Mucosa of rectum (tissue), 2 donors: Measurements from ENCODE around the gene DNAJC16.

ENCODE experiments used
- H3K27ac ChIP-seq, 2 donors: one replicate each; pipeline ENCODE4 v1.7.0; 2013; ENCODE audit warnings: inconsistent platforms in 2 of 2, low read depth in 2 of 2, low read length in 2 of 2
- H3K27me3 ChIP-seq, 2 donors: one replicate each; pipeline ENCODE4 v1.7.0; 2013; ENCODE audit warnings: low read length in 2 of 2; ENCODE audit not compliant: control insufficient read depth in 2 of 2, insufficient read depth in 2 of 2
- H3K36me3 ChIP-seq, 2 donors: one replicate each; pipeline ENCODE4 v1.7.0; 2013; ENCODE audit warnings: low read length in 2 of 2; ENCODE audit not compliant: control insufficient read depth in 2 of 2, insufficient read depth in 2 of 2
- H3K4me1 ChIP-seq, 2 donors: one replicate each; pipeline ENCODE4 v1.7.0; 2013; ENCODE audit warnings: low read length in 2 of 2, mild to moderate bottlenecking in 1 of 2; ENCODE audit not compliant: control insufficient read depth in 2 of 2, insufficient read depth in 2 of 2
- H3K4me3 ChIP-seq, 2 donors: one replicate each; pipeline ENCODE4 v1.7.0; 2013; ENCODE audit warnings: low read length in 2 of 2
- H3K9ac ChIP-seq, 2 donors: one replicate each; pipeline ENCODE4 v1.7.0; 2013; ENCODE audit warnings: low read length in 2 of 2, low read depth in 1 of 2, mild to moderate bottlenecking in 1 of 2
- H3K9me3 ChIP-seq, 2 donors: one replicate each; pipeline ENCODE4 v1.7.0; 2013; ENCODE audit warnings: low read length in 2 of 2; ENCODE audit not compliant: control insufficient read depth in 2 of 2
- donor health status: healthy.
- donor health status: Normal muscosa, but diverticular disease.

Gene DNAJC16

GRCh38 chr1:15538771-15539170, 12.1 kb downstream of the DNAJC16 start:
- peaks cover 52 to 62% of the 10 kb centered on the region in 2 donors for H3K36me3 ChIP-seq

DNA sequence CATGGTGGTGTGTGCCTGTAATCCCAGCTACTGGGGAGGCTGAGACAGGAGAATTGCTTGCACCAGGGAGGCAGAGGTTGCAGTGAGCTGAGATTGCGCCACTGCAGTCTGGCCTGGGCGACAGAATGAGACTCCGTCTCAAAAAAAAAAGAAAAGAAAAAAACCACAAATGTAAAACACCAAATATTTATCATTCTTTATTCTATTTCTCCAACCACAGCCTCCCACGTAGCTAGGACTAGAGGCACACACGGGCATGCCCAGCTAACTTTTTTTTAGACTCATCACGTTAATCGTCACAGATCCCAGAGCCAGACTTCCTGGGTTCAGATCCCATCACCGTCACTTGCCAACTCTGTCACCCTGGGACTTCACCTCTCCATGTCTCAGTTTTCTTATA, 13.5 kb downstream of the DNAJC16 start:
- H3K9ac ChIP-seq: no peak overlapping the region
- peaks cover 49 to 60% of the 10 kb centered on the region in 2 donors for H3K36me3 ChIP-seq
- H3K4me1 ChIP-seq: no peaks in the 10 kb centered on the region

More at GRCh38 chr1:15538771-15539170, 12.1 kb downstream of the DNAJC16 start:
- Histone ChIP-seq H3K4me3 (no peak overlapping the region), H3K9me3 (no peaks in the 10 kb centered on the region), H3K27ac (no peak overlapping the region), H3K9ac (no peak overlapping the region), H3K27me3 (no peaks in the 10 kb centered on the region), H3K4me1 (no peaks in the 10 kb centered on the region)

DNA sequence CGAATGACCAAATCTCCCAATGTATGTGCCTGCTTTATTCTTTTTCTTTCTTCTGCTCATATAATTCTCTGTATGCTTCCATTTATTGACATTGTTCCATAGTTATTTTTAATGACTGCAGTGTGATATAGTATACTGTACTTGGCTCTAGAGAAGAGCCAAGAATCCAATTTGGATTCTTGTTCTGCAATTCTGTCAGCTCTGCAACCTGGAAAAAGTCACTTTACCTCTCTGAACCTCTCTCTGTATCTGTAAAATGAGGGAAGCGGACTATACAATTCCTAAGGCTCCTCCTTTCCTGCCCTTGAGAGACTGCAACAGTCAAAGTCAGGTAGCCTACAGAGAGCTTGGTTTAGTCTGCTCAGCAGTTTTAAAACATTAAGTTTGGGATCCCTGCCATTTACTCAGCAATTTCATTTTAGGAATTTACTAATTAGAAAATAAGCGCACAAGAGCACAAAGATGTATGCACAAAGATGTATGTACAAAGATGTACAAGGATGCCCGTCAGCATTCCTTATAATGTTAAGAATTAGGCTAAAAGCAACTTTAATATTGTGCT, 14.7 kb downstream of the DNAJC16 start:
- Histone ChIP-seq H3K4me3 (no peak overlapping the region), H3K36me3 (peaks cover 52 to 58% of the 10 kb centered on the region in 2 donors), H3K4me1 (no peaks in the 10 kb centered on the region), H3K9me3 (no peaks in the 10 kb centered on the region), H3K9ac (no peak overlapping the region), H3K27ac (no peak overlapping the region), H3K27me3 (no peaks in the 10 kb centered on the region)

More for the DNA sequence above, 13.5 kb downstream of the DNAJC16 start:
- H3K27ac ChIP-seq: no peak overlapping the region
- H3K9me3 ChIP-seq: no peaks in the 10 kb centered on the region
- no peak overlapping the region for H3K4me3 ChIP-seq
- no peaks in the 10 kb centered on the region for H3K27me3 ChIP-seq

DNA sequence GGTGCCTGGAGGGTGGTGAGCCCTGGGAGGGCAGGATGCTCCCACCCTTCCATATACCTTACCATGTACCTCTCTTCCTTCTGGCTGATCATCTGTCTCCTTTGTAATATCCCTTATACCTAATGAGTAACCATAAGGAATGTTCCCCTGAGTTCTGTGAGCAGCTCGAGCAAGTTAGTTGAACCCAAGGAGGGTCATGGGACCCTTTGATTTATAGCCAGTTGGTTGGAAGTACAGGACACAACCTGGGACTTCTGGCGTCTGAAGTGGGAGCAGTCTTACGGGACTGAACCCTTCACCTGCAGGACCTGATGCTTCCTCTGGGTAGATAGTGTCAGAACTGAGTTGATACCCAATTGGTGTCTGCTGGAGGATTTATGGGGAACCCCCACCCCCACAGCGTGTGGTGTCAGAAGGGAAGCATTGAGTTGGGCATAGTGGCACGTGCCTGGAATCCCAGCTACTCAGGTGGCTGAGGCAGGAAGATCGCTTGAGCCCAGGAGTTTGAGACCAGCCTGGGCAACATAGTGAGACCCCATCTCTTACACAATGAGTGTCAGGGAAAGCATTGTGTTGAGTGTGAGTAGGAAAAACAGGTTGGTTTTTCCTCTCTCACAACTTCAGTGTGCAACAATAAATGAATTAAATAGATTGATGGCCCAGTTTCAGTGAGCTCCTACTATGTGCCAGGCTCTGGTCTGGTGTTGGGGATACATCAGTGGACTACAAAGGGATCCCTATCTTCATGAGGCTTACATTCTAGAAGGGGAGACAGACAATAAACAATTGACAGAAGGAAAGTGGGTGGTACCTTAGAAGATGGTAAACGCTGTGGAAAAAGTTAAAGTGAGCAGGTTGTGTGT, 16.0 kb downstream of the DNAJC16 start:
- H3K9ac ChIP-seq: no peak overlapping the region
- H3K36me3 ChIP-seq: peaks cover 55 to 58% of the 10 kb centered on the region in 2 donors
- no peak overlapping the region for H3K4me3 ChIP-seq
- no peaks in the 10 kb centered on the region for H3K9me3 ChIP-seq
- H3K27ac ChIP-seq: no peak overlapping the region
- H3K27me3 ChIP-seq: no peaks in the 10 kb centered on the region
- no peaks in the 10 kb centered on the region for H3K4me1 ChIP-seq

DNA sequence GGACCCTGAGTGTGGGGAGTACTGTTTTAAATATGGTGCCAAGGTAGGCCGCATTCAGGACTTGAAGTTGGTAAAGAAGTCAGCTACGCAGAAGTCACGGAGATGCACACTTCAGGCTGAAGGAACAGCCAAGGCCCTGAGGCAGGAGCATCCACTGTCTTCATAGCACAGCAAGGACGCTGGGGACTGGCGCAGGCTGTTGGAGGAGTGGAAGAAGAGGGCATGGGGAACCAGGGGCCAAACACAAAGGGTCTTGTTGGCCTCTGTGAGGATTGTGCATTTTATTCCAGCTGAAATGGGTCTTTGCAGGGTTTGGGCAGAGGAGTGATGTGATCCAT, 16.6 kb downstream of the DNAJC16 start:
- H3K4me1 ChIP-seq: no peaks in the 10 kb centered on the region
- H3K9ac ChIP-seq: no peak overlapping the region
- H3K27ac ChIP-seq: no peak overlapping the region
- H3K4me3 ChIP-seq: no peak overlapping the region
- no peaks in the 10 kb centered on the region for H3K27me3 ChIP-seq
- no peaks in the 10 kb centered on the region for H3K9me3 ChIP-seq
- peaks cover 55 to 61% of the 10 kb centered on the region in 2 donors for H3K36me3 ChIP-seq

DNA sequence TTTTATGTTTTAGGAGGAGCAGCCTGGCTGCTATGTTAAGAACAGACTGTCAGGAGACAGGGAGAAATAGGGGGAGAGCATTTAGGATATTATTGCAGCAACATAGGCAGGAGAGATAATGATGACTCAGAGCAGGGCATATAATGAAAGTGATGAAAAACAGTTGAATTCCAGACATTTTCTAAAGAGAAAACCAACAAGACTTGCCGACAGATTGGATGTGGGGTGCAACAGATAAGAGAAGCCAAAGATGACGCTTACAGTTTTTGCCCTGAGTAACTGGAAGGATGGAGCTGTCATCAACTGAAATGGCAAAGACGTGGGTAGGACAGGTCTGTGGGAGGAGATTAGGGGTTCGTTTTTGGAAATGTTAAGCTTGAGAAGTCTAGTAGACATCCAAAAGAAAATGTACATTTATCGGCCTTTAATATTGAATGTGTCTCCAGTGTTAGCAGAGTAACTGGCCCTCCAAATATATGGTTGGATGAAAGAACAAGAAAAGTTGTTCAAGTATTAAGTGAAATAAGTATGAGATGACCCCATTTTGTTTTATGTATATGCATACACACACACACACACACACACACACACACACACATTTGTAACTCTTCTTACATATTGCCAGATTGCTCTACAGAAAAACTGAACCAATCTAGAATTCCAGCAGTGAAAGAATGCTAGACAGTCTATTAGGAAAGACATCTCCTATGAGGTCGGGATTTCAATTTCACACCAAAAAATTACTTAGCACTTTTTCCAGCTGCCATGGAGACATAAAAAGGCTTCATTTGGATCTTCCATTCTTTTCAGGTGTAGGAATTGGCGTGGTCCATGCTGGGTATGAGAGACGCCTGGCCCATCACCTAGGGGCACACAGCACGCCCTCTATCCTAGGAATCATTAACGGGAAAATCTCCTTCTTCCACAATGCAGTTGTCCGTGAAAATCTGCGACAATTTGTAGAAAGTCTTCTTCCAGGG, 17.2 kb downstream of the DNAJC16 start:
- H3K9me3 ChIP-seq: no peaks in the 10 kb centered on the region
- no peak overlapping the region for H3K9ac ChIP-seq
- H3K4me3 ChIP-seq: no peak overlapping the region
- H3K36me3 ChIP-seq: peaks cover 50 to 66% of the 10 kb centered on the region in 2 donors
- H3K27me3 ChIP-seq: no peaks in the 10 kb centered on the region
- H3K27ac ChIP-seq: no peak overlapping the region
- no peaks in the 10 kb centered on the region for H3K4me1 ChIP-seq

- Histone ChIP-seq H3K27me3 (no peaks in the 10 kb centered on the region), H3K4me3 (no peak overlapping the region), H3K9me3 (no peaks in the 10 kb centered on the region), H3K36me3 (peaks cover 43 to 60% of the 10 kb centered on the region in 2 donors), H3K4me1 (no peaks in the 10 kb centered on the region), H3K9ac (no peak overlapping the region), H3K27ac (no peak overlapping the region)
Measured at GRCh38 chr1:15546641-15547040, 20.0 kb downstream of the DNAJC16 start.

- Histone ChIP-seq H3K4me3 (no peak overlapping the region), H3K36me3 (peaks cover 23 to 33% of the 10 kb centered on the region in 2 donors), H3K27ac (no peak overlapping the region), H3K9me3 (no peaks in the 10 kb centered on the region), H3K4me1 (no peaks in the 10 kb centered on the region), H3K9ac (no peak overlapping the region), H3K27me3 (no peaks in the 10 kb centered on the region)
Measured at GRCh38 chr1:15550573-15550972, 23.9 kb downstream of the DNAJC16 start.

DNA sequence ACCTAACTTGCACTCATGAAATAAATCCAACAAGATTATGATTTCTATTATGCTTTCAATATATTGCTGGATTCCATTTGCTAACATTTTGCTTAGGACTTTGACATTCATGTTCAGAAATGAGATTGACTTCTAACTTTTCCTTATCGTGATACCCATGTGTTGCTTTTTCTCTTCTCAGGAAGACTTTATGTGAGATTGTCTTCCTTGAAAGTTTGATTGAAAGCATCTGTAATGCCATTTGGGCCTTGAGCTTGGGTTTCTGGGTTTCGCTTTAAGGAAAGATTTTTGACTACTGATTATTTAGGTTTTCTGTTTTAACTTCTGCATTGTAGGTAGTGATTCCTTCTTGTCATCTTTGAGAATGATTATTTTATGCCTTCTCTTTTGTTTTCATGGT, 30.4 kb downstream of the DNAJC16 start:
- peaks cover 4 to 8% of the 10 kb centered on the region in 2 donors for H3K4me1 ChIP-seq
- H3K27me3 ChIP-seq: no peaks in the 10 kb centered on the region
- H3K9ac ChIP-seq: no peak overlapping the region
- H3K9me3 ChIP-seq: no peaks in the 10 kb centered on the region
- no peak overlapping the region for H3K27ac ChIP-seq
- H3K4me3 ChIP-seq: no peak overlapping the region
- H3K36me3 ChIP-seq: peaks cover 5 to 12% of the 10 kb centered on the region in 2 donors
